HEK293T (cell line): ENCODE data around the gene RTN4IP1.

ENCODE experiments used
- BHLHE40 ChIP-seq: fragments of 450-650 bp; IDR thresholded peaks from 2 replicates; pipeline ENCODE4 v1.6.1; 2016; ENCODE audit warnings: mild to moderate bottlenecking, moderate library complexity, borderline replicate concordance
- CTBP1 ChIP-seq: fragments of 450-650 bp; IDR thresholded peaks from 2 replicates; pipeline ENCODE4 v1.6.1; 2016; ENCODE audit warnings: borderline replicate concordance
- ELF4 ChIP-seq: fragments of 450-650 bp; IDR thresholded peaks from 2 replicates; pipeline ENCODE4 v1.6.1; 2017; ENCODE audit warnings: antibody characterized with exemption
- FOXA1 ChIP-seq: fragments of 450-650 bp; IDR thresholded peaks from 2 replicates; pipeline ENCODE4 v1.6.1; 2016; ENCODE audit warnings: mild to moderate bottlenecking
- FOXK2 ChIP-seq: fragments of 450-650 bp; IDR thresholded peaks from 2 replicates; pipeline ENCODE4 v1.6.1; 2016; ENCODE audit warnings: mild to moderate bottlenecking
- FOXM1 ChIP-seq: fragments of 450-650 bp; IDR thresholded peaks from 2 replicates; pipeline ENCODE4 v1.6.1; 2017; ENCODE audit warnings: mild to moderate bottlenecking, borderline replicate concordance
- HDGF ChIP-seq: fragments of 450-650 bp; IDR thresholded peaks from 2 replicates; pipeline ENCODE4 v1.6.1; 2017; ENCODE audit warnings: antibody characterized with exemption, borderline replicate concordance
- NFRKB ChIP-seq: fragments of 450-650 bp; IDR thresholded peaks from 2 replicates; pipeline ENCODE4 v1.6.1; 2016; ENCODE audit warnings: mild to moderate bottlenecking, moderate library complexity
- SP1 ChIP-seq: fragments of 450-650 bp; IDR thresholded peaks from 2 replicates; pipeline ENCODE4 v1.6.1; 2017
- SUZ12 ChIP-seq: fragments of 450-650 bp; IDR thresholded peaks from 2 replicates; pipeline ENCODE4 v1.6.1; 2016; ENCODE audit warnings: mild to moderate bottlenecking
- ZNF384 ChIP-seq: fragments of 450-650 bp; IDR thresholded peaks from 2 replicates; pipeline ENCODE4 v1.6.1; 2016

- no peak for TF ChIP-seq FOXA1
- no peak for TF ChIP-seq FOXM1
- no peak for TF ChIP-seq SUZ12
- TF ChIP-seq SP1: no peak
- no peak for TF ChIP-seq ZNF384
- no peak for TF ChIP-seq BHLHE40
- no peak for TF ChIP-seq NFRKB
- TF ChIP-seq CTBP1: no peak
- no peak for TF ChIP-seq HDGF
- TF ChIP-seq FOXK2: no peak
- TF ChIP-seq ELF4: no peak
Measured at GRCh38 chr6:106556368-106556960, 72.8 kb downstream of the RTN4IP1 start.
